Endodermal cell (in vitro differentiated cells): Measurements from ENCODE around the gene NDUFS7. TPM values are rescaled to one million over a fixed set of nuclear protein-coding genes. Genes with fewer than 3 reads are reported as not detected.

Experiments used
- DNase-seq: peaks from one replicate; pipeline ENCODE4 v3.0.0-alpha.2; 2017
- H3K27ac ChIP-seq: 2 replicates; pipeline ENCODE4 v1.5.1; 2013; ENCODE audit warnings: mild to moderate bottlenecking, low read depth, low read length, moderate library complexity
- H3K27me3 ChIP-seq: 2 replicates; pipeline ENCODE4 v1.6.1; 2013; ENCODE audit warnings: mild to moderate bottlenecking, low read length, moderate library complexity; ENCODE audit not compliant: insufficient read depth, control insufficient read depth, poor library complexity, severe bottlenecking
- H3K36me3 ChIP-seq: 2 replicates; pipeline ENCODE4 v1.7.0; 2013; ENCODE audit warnings: mild to moderate bottlenecking, low read length, moderate library complexity; ENCODE audit not compliant: control insufficient read depth, insufficient read depth
- H3K4me1 ChIP-seq: one replicate; pipeline ENCODE4 v1.7.0; 2013; ENCODE audit warnings: low read length; ENCODE audit not compliant: control insufficient read depth, insufficient read depth
- H3K4me3 ChIP-seq: 2 replicates; pipeline ENCODE4 v1.5.1; 2013; ENCODE audit warnings: mild to moderate bottlenecking, low read length, moderate library complexity
- H3K9ac ChIP-seq: 2 replicates; pipeline ENCODE4 v1.6.1; 2013; ENCODE audit warnings: mild to moderate bottlenecking, low read length, moderate library complexity; ENCODE audit not compliant: poor library complexity, severe bottlenecking; ENCODE audit errors: extremely low read depth
- H3K9me3 ChIP-seq: 2 replicates; pipeline ENCODE4 v1.6.1; 2013; ENCODE audit warnings: mild to moderate bottlenecking, low read length, moderate library complexity; ENCODE audit not compliant: control insufficient read depth
- H3K27ac Mint-ChIP-seq: 2 replicates; pipeline ENCODE4 v1.8.0; 2020; ENCODE audit warnings: mixed read lengths
- H3K27me3 Mint-ChIP-seq: 2 replicates; pipeline ENCODE4 v1.8.0; 2021; ENCODE audit warnings: mild to moderate bottlenecking, mixed read lengths; ENCODE audit not compliant: insufficient read depth
- H3K36me3 Mint-ChIP-seq: 2 replicates; pipeline ENCODE4 v1.8.0; 2020; ENCODE audit warnings: low read depth, mixed read lengths
- H3K4me1 Mint-ChIP-seq: 2 replicates; pipeline ENCODE4 v1.8.0; 2020; ENCODE audit warnings: mixed read lengths
- H3K4me3 Mint-ChIP-seq: 2 replicates; pipeline ENCODE4 v1.8.0; 2020; ENCODE audit warnings: mild to moderate bottlenecking, moderate library complexity, mixed read lengths
- H3K9me3 Mint-ChIP-seq: 2 replicates; pipeline ENCODE4 v1.8.0; 2020; ENCODE audit warnings: mild to moderate bottlenecking, mixed read lengths
- CTCF ChIP-seq: fragments of 200-600 bp; sonication (generic); conservative IDR thresholded peaks from 2 replicates; pipeline ENCODE4 v1.5.0; 2021; ENCODE audit warnings: antibody characterized with exemption, mild to moderate bottlenecking
- WGBS, 2 experiments: methylation state at CpG; one replicate each; pipeline versions ENCODE4 v1.1.5 to v1.1.7; 2013; ENCODE audit warnings: missing lambda C conversion rate in 2 of 2, mixed read lengths in 1 of 2; ENCODE audit not compliant: insufficient coverage in 1 of 2, insufficient read length in 1 of 2; 5-methylcytosine and 5-hydroxymethylcytosine counted together
- total RNA-seq, 2 donors: library from RNA; stranded (reverse); fragmentation: NEBNext Ultra II Directional in 1 of 2; extraction: Animal tissue kit (Norgen Biotek cat#: 25700) in 1 of 2; gene quantifications; 2 replicates in 1 of 2; 3 replicates in 1 of 2; pipeline ENCODE4 v1.2.1, GENCODE V29; 2021

The NDUFS7 gene
- total RNA-seq, 2 donors from 2014 or later = 57.0 to 62.5 TPM

DNA sequence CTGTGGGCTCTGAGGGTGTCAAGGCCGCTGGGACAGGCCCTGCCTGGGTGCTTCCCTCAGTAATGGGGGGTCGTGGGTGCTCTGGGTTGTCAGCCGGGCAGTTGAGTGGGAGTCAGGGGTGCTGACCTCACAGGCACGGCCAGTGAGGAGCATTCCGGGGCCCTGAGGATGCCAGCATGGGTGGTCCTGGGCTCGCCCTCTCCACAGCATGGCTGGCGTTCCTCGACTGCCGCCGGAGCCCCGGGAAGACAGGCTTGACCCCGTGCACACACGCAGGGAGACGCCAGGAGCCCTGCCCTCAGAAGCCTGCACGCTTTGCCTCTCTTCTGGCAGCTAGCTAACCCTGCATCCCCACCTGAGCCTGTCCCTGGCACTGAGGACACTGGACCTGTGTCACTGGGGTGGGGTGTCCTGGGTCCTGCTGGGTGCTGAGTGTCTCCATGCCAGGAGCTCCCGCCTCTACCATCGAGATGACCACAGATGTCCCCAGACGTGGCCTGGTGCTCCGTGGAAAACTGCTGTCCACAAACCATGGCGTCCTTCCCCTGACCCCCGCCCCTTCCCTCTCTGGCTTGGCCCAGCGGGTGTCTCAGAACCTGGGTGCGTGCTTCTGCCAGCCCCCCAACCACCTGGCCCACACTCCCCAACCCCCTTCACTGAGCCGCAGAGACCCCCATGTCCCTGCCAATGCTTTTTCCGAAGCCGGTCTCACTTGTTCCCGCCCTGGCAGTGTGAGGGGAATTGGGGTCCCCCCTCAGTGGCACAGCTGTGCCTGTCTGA lies 4.4 kb upstream of the NDUFS7 start:
- no peak for TF ChIP-seq CTCF
- H3K9ac ChIP-seq = no peak overlapping the region
- peaks cover 20% of the 10 kb centered on the region for H3K36me3 Mint-ChIP-seq

DNA sequence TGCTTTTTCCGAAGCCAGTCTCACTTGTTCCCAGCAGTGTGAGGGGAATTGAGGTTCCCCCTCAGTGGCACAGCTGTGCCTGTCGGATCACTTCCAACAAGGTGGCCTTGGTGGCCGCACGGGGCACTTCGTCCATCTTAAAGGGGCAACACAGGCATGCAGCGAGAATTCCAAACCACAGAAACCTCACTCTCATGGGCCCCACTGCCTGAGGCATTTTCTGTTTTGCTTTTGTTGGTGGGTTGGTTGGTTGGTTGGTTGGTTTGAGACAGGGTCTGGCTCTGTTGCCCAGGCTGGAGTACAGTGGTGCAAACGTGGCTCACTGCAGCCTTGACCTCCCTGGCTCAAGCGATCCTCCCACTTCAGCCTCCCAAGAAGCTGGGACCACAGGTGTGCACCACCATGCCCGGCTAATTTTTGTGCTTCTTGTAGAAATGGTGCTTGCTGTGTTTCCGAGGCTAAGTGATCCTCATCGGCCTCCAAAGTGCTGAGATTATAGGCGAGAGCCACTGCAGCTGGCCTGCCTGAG lies 3.7 kb upstream of the NDUFS7 start:
- no peaks in the 10 kb centered on the region for H3K4me1 ChIP-seq
- Mint-ChIP-seq H3K27ac (no peak overlapping the region), H3K9me3 (peaks cover 1% of the 10 kb centered on the region), H3K4me1 (peaks cover 9% of the 10 kb centered on the region), H3K27me3 (no peaks in the 10 kb centered on the region), H3K4me3 (no peak overlapping the region), H3K36me3 (peaks cover 18% of the 10 kb centered on the region)
- 91 to 100% methylated on average over 4 to 12 of the region's 12 CpGs for WGBS, 2 experiments
- no peak for TF ChIP-seq CTCF
- no peak overlapping the region for H3K27ac ChIP-seq
- no peak overlapping the region for H3K4me3 ChIP-seq
- peaks cover 11% of the 10 kb centered on the region for H3K36me3 ChIP-seq
- H3K9ac ChIP-seq = no peak overlapping the region
- H3K9me3 ChIP-seq = no peaks in the 10 kb centered on the region
- no peaks in the 10 kb centered on the region for H3K27me3 ChIP-seq
- no peak for DNase-seq

More for the DNA sequence above, 4.4 kb upstream of the NDUFS7 start:
- Mint-ChIP-seq H3K4me1 (peaks cover 6% of the 10 kb centered on the region), H3K9me3 (peaks cover 1% of the 10 kb centered on the region), H3K4me3 (no peak overlapping the region), H3K27ac (no peak overlapping the region), H3K27me3 (no peaks in the 10 kb centered on the region)
- no peak overlapping the region for H3K27ac ChIP-seq
- no peaks in the 10 kb centered on the region for H3K4me1 ChIP-seq
- DNase-seq = no peak
- no peaks in the 10 kb centered on the region for H3K27me3 ChIP-seq
- peaks cover 14% of the 10 kb centered on the region for H3K36me3 ChIP-seq
- WGBS, 2 experiments = 95 to 96% methylated on average over 19 to 26 of the region's 27 CpGs
- no peaks in the 10 kb centered on the region for H3K9me3 ChIP-seq
- no peak overlapping the region for H3K4me3 ChIP-seq

DNA sequence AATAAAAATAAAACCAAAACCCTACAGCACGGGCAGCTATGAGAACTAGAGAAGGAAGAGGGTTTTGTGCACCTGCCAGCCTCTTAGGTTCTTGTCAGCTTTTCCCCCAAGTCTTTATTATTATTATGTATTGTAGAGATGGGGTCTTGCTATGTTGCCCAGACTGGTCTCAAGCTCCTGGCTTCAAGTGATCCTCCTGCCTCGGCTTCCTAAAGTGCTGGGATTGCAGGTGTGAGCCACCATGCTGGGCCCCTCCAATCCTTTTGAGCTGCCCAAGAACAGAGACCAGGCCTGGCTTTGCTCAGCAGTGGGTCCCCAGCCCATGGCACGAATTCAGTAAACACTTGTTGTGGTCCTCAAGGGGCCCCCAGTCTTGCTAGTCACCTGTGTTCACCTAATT lies 1.5 kb upstream of the NDUFS7 start:
- H3K4me1 Mint-ChIP-seq = peaks cover 9% of the 10 kb centered on the region
- H3K9me3 Mint-ChIP-seq = peaks cover 1% of the 10 kb centered on the region
- H3K4me3 Mint-ChIP-seq = no peak overlapping the region
- peaks cover 7% of the 10 kb centered on the region for H3K36me3 Mint-ChIP-seq
- Histone ChIP-seq H3K36me3 (peaks cover 3% of the 10 kb centered on the region), H3K27ac (no peak overlapping the region), H3K4me3 (no peak overlapping the region), H3K27me3 (no peaks in the 10 kb centered on the region), H3K9ac (no peak overlapping the region), H3K4me1 (no peaks in the 10 kb centered on the region), H3K9me3 (no peaks in the 10 kb centered on the region)
- 91 to 92% methylated on average over 1 to 3 of the region's 3 CpGs for WGBS, 2 experiments
- no peak for DNase-seq
- no peak for TF ChIP-seq CTCF
- H3K27ac Mint-ChIP-seq = no peak overlapping the region
- H3K27me3 Mint-ChIP-seq = no peaks in the 10 kb centered on the region
